ENCODE results near the gene ARAP3.

DNA sequence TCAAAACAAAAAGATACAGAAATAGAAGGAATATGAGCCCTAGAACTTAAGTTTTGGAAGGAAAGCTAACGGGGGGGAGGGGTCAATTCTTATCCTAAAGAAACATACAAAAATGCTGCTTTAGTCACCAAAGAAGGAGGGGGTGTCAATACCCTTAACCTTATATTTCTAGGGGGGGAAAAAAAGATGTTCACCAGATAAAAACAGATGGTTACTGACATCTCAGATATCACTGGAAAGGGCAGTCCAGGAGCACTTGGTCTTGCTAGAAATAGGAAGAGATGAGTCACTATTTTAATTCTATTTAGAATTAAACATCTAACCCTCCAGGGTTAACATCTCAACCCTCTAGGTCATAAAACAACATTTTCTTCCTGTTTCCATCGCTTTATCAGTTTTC lies 64.9 kb downstream of the ARAP3 start:
- no peak for TF ChIP-seq GATA2 (IDR thresholded peaks at IDR 0.05; ENCODE audit: low read depth, low read length)
- no peak for TF ChIP-seq GATA3 (IDR thresholded peaks at IDR 0.05; ENCODE audit: low read depth, low read length)

Data from SH-SY5Y (cell line).